HAP-1 (cell line): ENCODE measurements around the gene RPS6KA5.

Experiments used
- DNase-seq, 2 experiments: peaks; one replicate each; pipeline ENCODE4 v3.0.0-alpha.2; 2016 to 2020; ENCODE audit warnings: low spot score in 2 of 2
- H3K27me3 ChIP-seq: fragments of 250-450 bp; sonication (Bioruptor Pico); 2 replicates; pipeline ENCODE4 v1.5.1; 2020; ENCODE audit warnings: low read depth, mild to moderate bottlenecking, moderate library complexity
- H3K36me3 ChIP-seq: fragments of 250-450 bp; sonication (Bioruptor Pico); replicated peaks from 2 replicates; pipeline ENCODE4 v1.5.1; 2020; ENCODE audit warnings: mild to moderate bottlenecking
- H3K4me1 ChIP-seq: fragments of 250-450 bp; sonication (Bioruptor Pico); 2 replicates; pipeline ENCODE4 v1.5.1; 2020; ENCODE audit warnings: mild to moderate bottlenecking
- H3K4me3 ChIP-seq: fragments of 250-450 bp; sonication (Bioruptor Pico); 2 replicates; pipeline ENCODE4 v1.5.1; 2020; ENCODE audit warnings: mild to moderate bottlenecking, moderate library complexity
- H3K9me3 ChIP-seq: fragments of 250-450 bp; sonication (Bioruptor Pico); 2 replicates; pipeline ENCODE4 v1.5.1; 2020; ENCODE audit warnings: mild to moderate bottlenecking, moderate library complexity
- in situ Hi-C: fragments of 300-500 bp; cut with MboI; formaldehyde crosslinking; loops from 3 replicates; pipeline ENCODE4 v1.14.3; 2020; ENCODE audit warnings: low sequenced_read_pairs, inconsistent platforms, mixed read lengths

RPS6KA5 gene

DNA sequence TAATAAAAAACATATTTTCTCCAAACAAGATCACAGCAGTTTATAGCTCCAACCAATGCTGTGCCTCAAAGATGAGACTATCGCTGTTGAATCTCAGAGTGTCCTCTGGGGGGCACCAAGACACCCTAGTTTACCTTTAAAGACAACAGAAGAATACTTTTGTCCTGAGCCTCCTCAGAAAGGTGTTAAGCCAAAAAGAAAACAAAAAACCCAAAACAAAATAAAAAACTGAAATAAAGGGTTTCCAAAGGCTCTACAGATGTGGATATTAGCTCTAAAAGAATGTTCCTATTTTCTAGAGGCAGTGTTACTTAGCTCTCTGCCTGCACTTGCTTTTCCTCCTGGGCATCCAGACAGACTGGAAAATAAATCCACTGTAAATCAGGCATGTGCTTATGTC, 157.3 kb downstream of the RPS6KA5 start:
- in situ Hi-C loops = loop anchor here (5.0 to 25.0 kb wide), 2 partner anchors 274 to 384 kb away; no protein-coding TSS in a partner anchor
- Histone ChIP-seq H3K4me3 (no peak overlapping the region), H3K9me3 (no peaks in the 10 kb centered on the region), H3K4me1 (peaks cover 4% of the 10 kb centered on the region), H3K36me3 (no peaks in the 10 kb centered on the region), H3K27me3 (no peaks in the 10 kb centered on the region)
- peak; percentile 61 to 67 for DNase-seq

DNA sequence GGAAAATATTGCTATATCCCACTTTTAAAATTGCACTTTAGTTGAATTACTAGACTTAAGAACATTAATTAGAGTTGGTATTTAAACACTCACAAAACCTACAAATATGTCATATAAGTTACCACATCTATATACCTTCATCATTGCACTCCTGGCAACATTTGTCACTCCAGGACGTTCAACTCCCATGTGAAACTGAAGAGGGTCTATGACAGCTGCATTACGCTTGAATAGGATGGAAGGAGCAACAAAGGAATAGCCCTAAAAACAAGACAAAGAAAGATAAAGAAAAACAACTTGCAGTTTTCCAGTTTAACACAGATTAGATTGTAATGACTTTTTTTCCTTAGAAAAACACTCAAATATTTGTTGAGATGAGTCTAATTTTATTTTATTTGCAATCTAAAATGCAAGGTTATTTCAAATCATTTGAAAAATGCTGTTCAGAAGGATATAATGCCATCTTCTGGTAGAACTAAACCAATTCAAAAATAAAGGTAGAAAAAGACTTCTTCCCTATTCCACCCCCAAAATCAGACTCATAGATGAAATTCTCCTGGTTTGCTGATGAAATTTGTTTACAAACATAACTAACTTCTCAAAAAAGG, 159.9 kb downstream of the RPS6KA5 start:
- no peak for DNase-seq
- H3K9me3 ChIP-seq = no peaks in the 10 kb centered on the region
- no peaks in the 10 kb centered on the region for H3K27me3 ChIP-seq
- H3K4me3 ChIP-seq = no peak overlapping the region
- H3K36me3 ChIP-seq = no peaks in the 10 kb centered on the region
- peaks cover 4% of the 10 kb centered on the region for H3K4me1 ChIP-seq
- in situ Hi-C loops = loop anchor here (5.0 to 25.0 kb wide), 2 partner anchors 277 to 387 kb away; no protein-coding TSS in a partner anchor

DNA sequence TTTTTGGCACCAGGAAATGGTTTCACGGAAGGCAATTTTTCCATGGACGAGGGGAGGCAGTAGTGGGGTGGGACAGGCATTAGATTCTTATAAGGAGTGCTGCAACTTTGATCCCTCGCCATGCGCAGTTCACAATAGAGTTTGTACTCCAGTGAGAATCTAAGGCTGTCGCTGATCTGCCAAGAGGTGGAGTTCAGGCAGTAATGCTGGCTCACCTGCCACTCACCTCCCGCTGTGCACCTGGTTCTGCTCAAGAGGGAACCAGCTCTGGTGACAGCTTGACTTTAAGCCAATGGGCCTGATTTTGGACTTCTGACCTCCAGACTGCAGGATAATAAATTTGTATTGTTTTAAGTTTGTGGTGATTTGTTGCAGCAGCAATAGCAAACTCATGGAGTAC, 163.4 kb downstream of the RPS6KA5 start:
- Histone ChIP-seq H3K4me1 (no peaks in the 10 kb centered on the region), H3K36me3 (no peaks in the 10 kb centered on the region), H3K4me3 (no peak overlapping the region), H3K27me3 (no peaks in the 10 kb centered on the region), H3K9me3 (no peaks in the 10 kb centered on the region)
- no peak for DNase-seq
- in situ Hi-C loops = no loop called here

DNA sequence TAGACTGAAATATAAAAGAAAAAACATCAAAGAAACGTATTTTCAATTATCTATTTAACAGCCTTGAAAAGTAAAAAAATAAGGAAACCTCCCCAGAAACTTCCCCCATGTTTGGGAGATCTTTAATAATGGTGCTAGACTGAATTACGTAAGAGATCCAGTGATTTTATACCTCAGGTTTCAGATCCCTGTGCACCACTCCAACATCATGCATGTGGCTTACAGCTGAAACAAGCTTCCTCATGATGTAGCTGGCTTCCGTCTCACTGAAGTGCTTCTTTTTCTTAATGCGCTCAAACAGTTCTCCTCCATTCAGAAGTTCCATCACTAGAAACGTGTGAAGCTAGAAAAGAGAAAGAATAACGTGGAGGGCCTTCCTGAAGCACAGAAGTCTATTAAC, 166.2 kb downstream of the RPS6KA5 start:
- Histone ChIP-seq H3K4me1 (no peaks in the 10 kb centered on the region), H3K27me3 (no peaks in the 10 kb centered on the region), H3K36me3 (no peaks in the 10 kb centered on the region), H3K9me3 (no peaks in the 10 kb centered on the region), H3K4me3 (no peak overlapping the region)
- no peak for DNase-seq
- in situ Hi-C loops = no loop called here

DNA sequence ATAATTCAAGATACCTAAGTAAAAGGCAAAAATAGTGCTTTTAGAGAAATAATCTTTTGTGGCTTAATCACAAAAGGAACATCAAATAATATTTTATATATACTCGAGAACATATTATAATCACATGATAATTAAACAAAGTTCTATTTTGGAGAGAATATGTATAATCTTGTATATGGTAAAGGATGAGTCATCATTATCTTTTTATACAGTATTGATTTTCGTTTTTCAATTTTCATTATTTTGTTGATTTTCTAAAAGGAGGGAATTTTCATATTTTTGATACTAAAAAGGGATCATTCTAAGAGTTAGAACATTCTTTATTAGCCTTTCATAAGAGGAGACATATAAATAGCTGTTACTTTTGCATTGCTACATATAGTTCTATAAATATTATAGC, 166.9 kb downstream of the RPS6KA5 start:
- Histone ChIP-seq H3K9me3 (no peaks in the 10 kb centered on the region), H3K4me3 (no peak overlapping the region), H3K27me3 (no peaks in the 10 kb centered on the region), H3K36me3 (no peaks in the 10 kb centered on the region), H3K4me1 (peaks cover 2% of the 10 kb centered on the region; the same call in 1 of the 2 replicates)
- in situ Hi-C loops = no loop called here
- DNase-seq = no peak

DNA sequence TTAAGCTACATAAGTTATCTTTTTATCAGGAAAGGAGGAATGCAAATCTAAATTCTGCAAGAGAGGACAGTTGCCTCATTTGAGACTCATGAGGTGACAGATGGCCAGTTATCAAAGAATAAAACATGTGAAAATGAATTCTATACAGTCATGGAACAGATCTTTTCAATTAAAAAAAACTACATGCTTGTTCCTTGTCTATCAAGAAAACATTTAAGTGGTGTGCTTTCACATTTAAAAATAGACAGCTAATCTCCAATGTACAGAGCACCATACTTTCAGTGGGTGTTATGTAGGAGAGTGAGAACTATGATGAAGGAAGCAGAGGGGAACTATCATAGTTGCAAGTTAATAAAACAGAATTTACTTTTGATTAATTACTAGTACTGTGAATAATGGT, 167.5 kb downstream of the RPS6KA5 start:
- no peak for DNase-seq

DNA sequence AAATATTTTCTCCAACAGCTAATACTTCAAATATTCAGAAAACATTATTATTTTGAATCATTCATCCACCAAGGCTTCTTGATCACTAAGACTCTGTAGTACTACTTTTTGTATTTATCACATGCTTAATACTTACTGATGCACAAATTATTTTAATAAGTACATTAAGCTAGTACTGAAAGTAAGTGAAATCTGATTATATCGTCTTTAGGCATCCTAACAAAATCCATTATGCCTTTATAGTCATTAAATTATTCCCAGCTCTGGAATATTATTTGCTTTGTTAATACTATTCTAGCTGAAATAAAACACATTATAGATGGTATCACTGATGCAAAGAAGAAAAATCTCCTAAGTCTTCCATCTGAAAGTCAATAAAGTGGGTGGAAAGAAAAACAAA, 169.1 kb downstream of the RPS6KA5 start:
- Histone ChIP-seq H3K4me1 (peaks cover 12% of the 10 kb centered on the region), H3K9me3 (no peaks in the 10 kb centered on the region), H3K27me3 (no peaks in the 10 kb centered on the region), H3K36me3 (no peaks in the 10 kb centered on the region), H3K4me3 (no peak overlapping the region)
- no peak for DNase-seq
- in situ Hi-C loops = no loop called here

More for the DNA sequence above, 167.5 kb downstream of the RPS6KA5 start:
- no peak overlapping the region for H3K4me3 ChIP-seq
- no peaks in the 10 kb centered on the region for H3K36me3 ChIP-seq
- peaks cover 8% of the 10 kb centered on the region for H3K4me1 ChIP-seq
- no peaks in the 10 kb centered on the region for H3K27me3 ChIP-seq
- in situ Hi-C loops = no loop called here
- H3K9me3 ChIP-seq = no peaks in the 10 kb centered on the region

DNA sequence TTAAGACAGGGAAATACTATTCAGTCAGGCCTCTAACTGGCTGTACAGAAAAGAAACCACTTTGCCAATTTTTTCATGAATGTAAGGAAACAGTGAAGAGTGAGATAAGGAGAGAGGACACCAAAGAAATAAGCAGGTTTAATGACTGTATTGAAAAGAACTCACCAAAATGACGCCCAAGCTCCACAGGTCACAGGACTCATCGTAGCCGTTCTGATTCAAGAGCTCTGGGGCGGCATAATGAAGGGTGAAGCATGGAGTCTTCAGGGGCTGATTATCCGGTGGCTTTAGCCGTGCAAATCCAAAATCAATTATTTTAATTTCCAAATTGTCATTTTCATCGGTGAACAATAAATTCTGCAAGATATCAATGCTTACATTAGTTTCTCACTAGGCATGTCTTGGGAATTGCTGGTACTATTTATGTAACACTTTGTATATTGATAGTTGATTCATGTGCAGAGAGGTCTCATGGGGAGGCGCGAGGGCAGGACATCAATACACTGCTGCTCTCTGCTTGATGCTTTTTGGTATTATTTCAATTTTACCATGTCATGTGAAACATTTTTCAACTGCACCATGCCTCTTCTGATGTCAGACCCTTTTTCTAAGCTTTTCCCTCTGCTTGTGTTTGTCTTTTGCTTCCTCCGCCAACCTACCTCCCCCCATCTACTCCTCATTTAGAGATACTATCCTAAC, 170.0 kb downstream of the RPS6KA5 start:
- Histone ChIP-seq H3K27me3 (no peaks in the 10 kb centered on the region), H3K36me3 (no peaks in the 10 kb centered on the region), H3K9me3 (no peaks in the 10 kb centered on the region), H3K4me1 (peaks cover 12% of the 10 kb centered on the region), H3K4me3 (no peak overlapping the region)
- in situ Hi-C loops = no loop called here
- DNase-seq = no peak

DNA sequence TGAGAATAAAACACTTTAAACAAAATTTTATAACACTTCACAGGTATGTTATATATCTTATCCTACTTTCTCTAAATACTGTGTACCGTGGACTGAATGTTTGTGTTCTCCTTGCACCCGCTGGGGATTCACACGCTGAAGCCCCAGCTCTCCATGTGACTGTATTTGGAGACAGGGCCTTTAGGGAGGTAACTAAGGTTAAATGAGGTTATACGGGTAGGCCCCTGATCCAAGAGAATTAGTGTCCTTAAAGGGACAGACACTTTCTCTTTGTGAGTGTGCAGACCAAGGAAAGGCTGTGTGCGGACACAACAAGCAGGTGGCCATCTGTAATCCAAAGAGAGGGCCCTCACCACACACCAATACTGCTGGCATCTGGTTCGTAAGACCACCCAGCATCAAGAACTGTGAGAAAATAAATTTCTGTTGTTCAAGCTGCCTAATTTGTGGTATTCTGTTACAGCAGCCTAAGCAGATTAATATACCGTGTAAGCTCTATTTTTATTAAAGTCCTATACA, 174.1 kb downstream of the RPS6KA5 start:
- in situ Hi-C loops = no loop called here
- Histone ChIP-seq H3K4me1 (peaks cover 12% of the 10 kb centered on the region), H3K4me3 (no peak overlapping the region), H3K9me3 (no peaks in the 10 kb centered on the region), H3K27me3 (no peaks in the 10 kb centered on the region), H3K36me3 (no peaks in the 10 kb centered on the region)
- no peak for DNase-seq

DNA sequence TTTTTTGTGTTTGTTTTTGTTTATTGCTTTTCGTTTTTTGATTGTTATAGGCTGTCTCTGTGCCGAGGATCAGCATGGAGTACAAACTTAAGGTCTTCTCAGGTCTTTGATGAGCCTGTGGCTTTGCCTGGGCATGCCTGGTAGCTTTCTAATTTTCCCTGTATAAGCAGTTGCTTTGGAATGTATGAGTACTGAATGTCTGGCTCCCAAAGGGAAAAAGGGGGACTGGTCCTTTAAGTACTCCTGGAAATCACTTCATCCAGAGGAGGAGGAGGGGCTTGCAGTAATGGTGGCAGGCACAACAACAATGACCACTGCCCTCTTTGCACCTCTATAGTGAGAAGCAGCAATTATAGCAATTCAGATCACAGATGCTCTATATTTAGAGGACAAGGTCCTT, 176.7 kb downstream of the RPS6KA5 start:
- H3K9me3 ChIP-seq = no peaks in the 10 kb centered on the region
- no peak for DNase-seq
- no peaks in the 10 kb centered on the region for H3K36me3 ChIP-seq
- H3K4me3 ChIP-seq = no peak overlapping the region
- peaks cover 12% of the 10 kb centered on the region for H3K4me1 ChIP-seq
- in situ Hi-C loops = no loop called here
- no peaks in the 10 kb centered on the region for H3K27me3 ChIP-seq

DNA sequence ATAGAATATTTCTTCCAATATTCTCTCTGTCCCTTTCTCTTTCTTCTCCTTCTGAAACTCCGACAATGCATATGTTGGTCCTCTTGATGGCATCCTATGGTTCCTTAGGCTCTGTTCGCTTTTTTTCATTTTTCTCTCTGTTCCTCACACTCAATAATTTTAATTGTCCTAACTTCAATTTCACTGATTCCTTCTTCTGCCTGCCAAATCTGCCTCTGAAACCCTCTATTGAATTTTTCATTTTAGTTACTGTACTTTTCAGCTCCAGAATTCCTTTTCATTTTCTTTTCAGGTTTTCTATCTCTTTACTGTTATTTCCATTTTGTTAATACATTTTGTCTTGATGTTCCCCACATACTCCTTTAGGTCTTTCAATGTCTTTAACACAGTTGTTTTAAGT, 177.2 kb downstream of the RPS6KA5 start:
- H3K4me3 ChIP-seq = no peak overlapping the region
- no peak for DNase-seq
- H3K9me3 ChIP-seq = no peaks in the 10 kb centered on the region
- in situ Hi-C loops = no loop called here
- H3K4me1 ChIP-seq = peaks cover 6% of the 10 kb centered on the region
- H3K36me3 ChIP-seq = no peaks in the 10 kb centered on the region
- no peaks in the 10 kb centered on the region for H3K27me3 ChIP-seq

DNA sequence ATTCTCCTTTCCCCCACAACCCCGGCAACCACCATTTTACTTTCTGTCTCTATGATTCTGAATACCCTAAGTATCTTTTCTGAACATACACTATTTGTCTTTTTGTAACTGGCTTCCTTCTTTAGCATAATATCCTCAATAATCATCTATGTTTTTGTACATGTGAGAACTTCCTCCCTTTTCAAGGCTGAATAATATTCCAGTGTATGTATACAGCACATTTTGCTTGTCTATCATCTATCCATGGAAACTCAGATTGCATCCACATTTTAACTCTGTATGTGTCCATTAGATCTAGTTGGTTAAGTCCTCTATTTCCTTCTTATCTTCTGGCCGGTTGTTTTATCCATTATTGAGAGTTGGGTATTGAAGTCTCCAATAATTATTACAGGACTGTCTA, 180.2 kb downstream of the RPS6KA5 start:
- in situ Hi-C loops = no loop called here
- Histone ChIP-seq H3K4me1 (no peaks in the 10 kb centered on the region), H3K36me3 (no peaks in the 10 kb centered on the region), H3K27me3 (no peaks in the 10 kb centered on the region), H3K9me3 (no peaks in the 10 kb centered on the region), H3K4me3 (no peak overlapping the region)
- no peak for DNase-seq

DNA sequence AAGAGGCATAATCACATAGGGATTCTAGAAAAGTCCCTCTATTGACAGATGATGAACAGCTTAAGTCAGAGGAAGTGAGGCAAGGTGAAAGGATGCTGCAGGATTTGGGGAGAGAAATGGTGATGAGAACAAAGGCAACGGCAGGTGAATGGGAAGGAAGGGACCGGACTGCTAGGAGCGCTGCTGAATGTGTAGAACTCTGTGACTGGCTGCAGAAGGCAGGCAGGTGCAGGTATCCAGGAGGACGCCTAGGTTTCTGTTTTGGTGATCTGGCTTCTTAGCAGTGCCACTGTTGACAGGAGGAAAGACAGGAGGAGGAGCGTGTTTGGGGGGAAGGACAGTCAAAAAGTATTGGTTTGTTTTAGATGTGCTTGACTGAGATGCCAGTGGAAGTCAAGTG, 185.8 kb downstream of the RPS6KA5 start:
- no peak for DNase-seq
- Histone ChIP-seq H3K36me3 (no peaks in the 10 kb centered on the region), H3K4me1 (no peaks in the 10 kb centered on the region), H3K9me3 (no peaks in the 10 kb centered on the region), H3K27me3 (no peaks in the 10 kb centered on the region), H3K4me3 (no peak overlapping the region)
- in situ Hi-C loops = no loop called here

DNA sequence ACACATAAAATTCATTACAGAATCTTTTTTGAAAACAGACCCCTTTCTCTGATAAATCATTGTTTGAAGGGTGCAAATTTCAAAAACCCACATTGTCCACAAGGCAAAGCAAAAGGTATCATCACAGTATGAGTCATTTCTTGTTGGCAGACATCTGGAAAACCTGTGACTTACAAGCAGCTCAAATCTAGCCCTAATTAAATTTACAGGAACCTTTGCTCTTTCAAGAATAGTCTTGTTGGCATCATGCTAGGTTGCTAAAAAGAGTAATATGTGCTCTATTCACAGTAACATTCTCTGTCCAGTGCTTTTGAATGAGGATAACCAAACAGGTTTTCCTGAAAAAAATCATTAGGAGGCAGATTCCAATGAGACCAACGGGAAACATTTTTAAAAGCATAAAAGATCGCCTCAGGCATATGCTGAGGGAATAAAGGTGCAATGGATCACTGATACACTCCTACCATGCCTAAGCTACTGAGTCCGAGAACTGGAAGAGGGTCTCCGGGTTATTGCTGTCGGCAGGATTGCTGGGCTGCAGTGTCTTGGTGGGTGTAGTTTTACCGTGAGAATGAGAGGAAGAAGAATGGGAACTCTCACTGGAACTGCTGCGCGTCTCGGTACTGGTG, 188.7 kb downstream of the RPS6KA5 start:
- H3K9me3 ChIP-seq = no peaks in the 10 kb centered on the region
- H3K4me3 ChIP-seq = no peak overlapping the region
- in situ Hi-C loops = no loop called here
- DNase-seq = no peak
- H3K36me3 ChIP-seq = no peaks in the 10 kb centered on the region
- no peaks in the 10 kb centered on the region for H3K27me3 ChIP-seq
- H3K4me1 ChIP-seq = no peaks in the 10 kb centered on the region
